CD4-positive, alpha-beta memory T cell (primary cell): ENCODE data around the gene GNL3L. TPM values are rescaled to one million over a fixed set of nuclear protein-coding genes. Genes with fewer than 3 reads are reported as not detected.

Experiments
- CTCF ChIA-PET: fragments of 350-600 bp; sonication (Branson Sonifier 250); formaldehyde crosslinking; loops from one replicate; lab custom pipeline; 2021; ENCODE audit warnings: inconsistent platforms; ENCODE audit not compliant: partially characterized antibody; lab: Charles Lee
- POLR2A ChIA-PET: fragments of 350-600 bp; sonication (Branson Sonifier 250); formaldehyde crosslinking; loops from one replicate; lab custom pipeline; 2021; ENCODE audit not compliant: partially characterized antibody; lab: Charles Lee
- DNase-seq, 5 donors: peaks; one replicate each; pipeline versions ENCODE4 v3.0.0 to v3.0.0-alpha.2; 2020 to 2022; ENCODE audit warnings: mixed read lengths in 1 of 5
- H3K27ac ChIP-seq: one replicate; pipeline ENCODE4 v1.7.0; 2013; ENCODE audit warnings: low read depth, low read length
- H3K27me3 ChIP-seq: 2 replicates; pipeline ENCODE4 v1.7.0; 2013; ENCODE audit warnings: mild to moderate bottlenecking, low read length, moderate library complexity; ENCODE audit not compliant: insufficient read depth
- H3K36me3 ChIP-seq: 2 replicates; pipeline ENCODE4 v1.7.0; 2013; ENCODE audit warnings: mild to moderate bottlenecking, low read length, moderate library complexity; ENCODE audit not compliant: insufficient read depth
- H3K4me1 ChIP-seq: 2 replicates; pipeline ENCODE4 v1.7.0; 2013; ENCODE audit warnings: mild to moderate bottlenecking, low read length, moderate library complexity; ENCODE audit not compliant: insufficient read depth
- H3K4me3 ChIP-seq, 2 donors: one replicate each; pipeline ENCODE4 v1.7.0; 2013; ENCODE audit warnings: low read length in 2 of 2, mild to moderate bottlenecking in 1 of 2
- H3K9me3 ChIP-seq, 2 donors: one replicate each; pipeline ENCODE4 v1.7.0; 2013; ENCODE audit warnings: low read length in 2 of 2, control low read depth in 1 of 2; ENCODE audit not compliant: control insufficient read depth in 1 of 2
- H3K27ac Mint-ChIP-seq, 7 donors: one replicate each; pipeline ENCODE4 v1.8.0; 2020 to 2021; ENCODE audit warnings: mixed read lengths in 7 of 7, mild to moderate bottlenecking in 6 of 7, inconsistent platforms in 3 of 7, moderate library complexity in 3 of 7
- H3K27me3 Mint-ChIP-seq, 2 donors: one replicate each; pipeline ENCODE4 v1.8.0; 2020 to 2021; ENCODE audit warnings: mixed read lengths in 2 of 2
- H3K36me3 Mint-ChIP-seq, 2 donors: one replicate each; pipeline ENCODE4 v1.8.0; 2020 to 2021; ENCODE audit warnings: mixed read lengths in 2 of 2, inconsistent platforms in 1 of 2, mild to moderate bottlenecking in 1 of 2
- H3K4me1 Mint-ChIP-seq, 4 donors: one replicate each; pipeline ENCODE4 v1.8.0; 2020 to 2021; ENCODE audit warnings: mixed read lengths in 4 of 4, mild to moderate bottlenecking in 1 of 4
- H3K4me3 Mint-ChIP-seq, 8 donors: one replicate each; pipeline ENCODE4 v1.8.0; 2020 to 2021; ENCODE audit warnings: mixed read lengths in 8 of 8, mild to moderate bottlenecking in 7 of 8, moderate library complexity in 6 of 8, inconsistent platforms in 3 of 8
- H3K9me3 Mint-ChIP-seq, 8 donors: one replicate each; pipeline ENCODE4 v1.8.0; 2020 to 2021; ENCODE audit warnings: mixed read lengths in 8 of 8, mild to moderate bottlenecking in 5 of 8, inconsistent platforms in 3 of 8, moderate library complexity in 1 of 8
- intact Hi-C: fragments of 100-400 bp; cut with micrococcal nuclease; formaldehyde crosslinking; loops from one replicate; pipeline ENCODE4 v1.15.1; 2023
- polyA plus RNA-seq, 2 donors: library from polyadenylated mRNA; unstranded; fragments of 300-500 nt; fragmentation: Illumina TruSeq; gene quantifications; one replicate each; pipeline ENCODE4 v1.2.3, GENCODE V29; 2021
- total RNA-seq, 2 experiments: library from RNA; stranded (reverse); gene quantifications; one replicate each; pipeline ENCODE4 v1.2.3, GENCODE V29; 2021

The GNL3L gene
- total and polyA plus RNA-seq, 4 experiments from 2014 or later = 22.8 to 45.1 (median 38.2) TPM

DNA sequence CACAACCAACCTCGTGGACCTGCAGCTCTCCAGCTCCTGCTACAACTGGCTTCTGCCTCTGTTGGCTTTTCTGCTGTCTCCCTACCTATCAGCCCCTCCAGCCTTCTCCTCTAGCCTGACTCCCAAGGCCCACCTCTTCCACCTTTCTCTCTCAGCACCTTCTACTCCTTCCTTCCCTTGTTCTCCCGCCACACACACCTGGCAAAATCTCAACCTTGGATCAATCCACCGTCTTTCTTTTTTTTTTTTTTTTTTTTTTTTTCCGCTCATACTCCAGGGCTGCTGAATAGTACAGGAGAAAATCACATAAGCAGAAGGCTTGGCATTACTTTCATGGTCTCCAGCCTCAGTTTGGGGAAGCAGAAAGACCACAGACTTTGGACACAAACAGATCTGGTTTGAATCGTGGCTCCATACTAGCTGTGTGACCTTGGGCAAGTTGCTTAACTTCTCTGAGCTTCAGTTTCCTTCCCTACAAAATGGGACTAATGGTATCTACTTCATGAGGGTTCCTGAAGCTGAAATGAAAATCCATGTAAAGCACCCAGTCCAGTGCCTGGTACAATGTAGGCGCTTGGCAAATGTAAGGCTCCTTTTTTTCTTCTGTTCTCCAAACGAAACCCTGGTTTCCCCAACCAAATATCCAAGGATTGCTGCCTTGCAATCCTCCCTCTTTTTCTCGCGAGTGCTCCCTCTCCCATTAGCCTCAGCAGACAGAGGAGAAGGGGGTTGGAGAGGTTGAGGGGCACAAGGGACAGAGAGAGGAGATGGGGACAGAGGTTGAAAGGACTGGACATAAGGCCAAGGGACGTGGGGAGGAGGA lies 35.6 kb upstream of the GNL3L start:
- intact Hi-C loops = no loop called here
- no peak overlapping the region for H3K27ac ChIP-seq
- Mint-ChIP-seq H3K27ac (no peak overlapping the region), H3K36me3 (no peaks in the 10 kb centered on the region), H3K4me1 (peaks cover 0 to 6% (median 1%) of the 10 kb centered on the region in 4 donors), H3K9me3 (peaks cover 0 to 5% (median 0%) of the 10 kb centered on the region in 8 donors), H3K27me3 (peaks cover 11 to 18% of the 10 kb centered on the region in 2 donors), H3K4me3 (peak overlapping the region in 7 of 8 donors; percentile 11 to 77 (median 50))
- no peaks in the 10 kb centered on the region for H3K9me3 ChIP-seq
- CTCF ChIA-PET = no interaction called here
- no peaks in the 10 kb centered on the region for H3K4me1 ChIP-seq
- no peak overlapping the region for H3K4me3 ChIP-seq
- H3K27me3 ChIP-seq = no peaks in the 10 kb centered on the region
- H3K36me3 ChIP-seq = no peaks in the 10 kb centered on the region
- no peak for DNase-seq
- POLR2A ChIA-PET = no interaction called here

DNA sequence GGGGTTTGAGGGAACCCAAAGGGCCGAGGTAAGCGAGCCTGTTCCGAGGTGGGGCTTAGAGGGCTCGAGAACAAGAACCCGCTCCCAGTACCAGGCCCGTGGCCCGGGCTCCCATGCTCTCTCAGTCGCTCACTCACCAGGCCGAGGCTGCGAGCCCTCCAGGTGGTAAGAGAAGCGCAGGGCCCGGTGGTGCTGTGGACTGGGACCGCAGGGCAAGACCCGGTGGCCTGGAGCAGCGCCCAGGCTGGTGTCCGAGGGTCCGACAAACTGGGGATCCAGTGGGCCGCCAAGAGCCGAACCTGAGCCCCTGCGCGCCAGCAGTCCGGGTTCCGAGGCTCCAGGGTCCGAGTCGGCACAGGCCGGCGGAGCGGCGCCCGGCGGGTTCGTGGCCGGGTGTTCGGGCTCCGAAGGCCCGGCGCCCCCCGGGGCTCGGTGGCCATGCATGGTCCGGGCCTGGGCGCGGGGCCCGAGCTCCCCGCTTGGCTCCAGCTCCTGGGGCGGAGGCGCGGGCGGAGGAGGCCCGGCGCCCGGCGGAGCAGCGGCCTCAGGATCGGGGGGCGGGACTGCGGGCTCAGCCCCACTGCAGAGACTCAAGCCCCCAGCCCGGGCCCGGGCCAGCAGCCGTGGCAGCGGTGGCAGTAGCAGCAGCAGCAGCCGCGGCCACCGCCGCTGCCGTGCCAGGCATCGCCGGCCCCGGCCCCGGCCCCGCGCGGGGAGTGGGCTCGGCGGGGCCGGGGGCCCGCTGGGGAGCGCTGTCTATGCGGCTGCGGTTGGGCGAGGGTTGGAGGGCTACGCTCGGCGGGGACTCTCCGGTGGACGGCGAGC lies 34.8 kb upstream of the GNL3L start:
- H3K27ac ChIP-seq = no peak overlapping the region
- H3K36me3 ChIP-seq = no peaks in the 10 kb centered on the region
- H3K9me3 ChIP-seq = no peaks in the 10 kb centered on the region
- POLR2A ChIA-PET = no interaction called here
- CTCF ChIA-PET = no interaction called here
- H3K27me3 Mint-ChIP-seq = peaks cover 11 to 18% of the 10 kb centered on the region in 2 donors
- no peaks in the 10 kb centered on the region for H3K4me1 ChIP-seq
- peak overlapping the region in 1 of 2 donors; percentile 5 for H3K4me3 ChIP-seq
- no peak for DNase-seq
- peaks cover 0 to 4% (median 0%) of the 10 kb centered on the region in 8 donors for H3K9me3 Mint-ChIP-seq
- H3K36me3 Mint-ChIP-seq = no peaks in the 10 kb centered on the region
- no peak overlapping the region for H3K27ac Mint-ChIP-seq
- H3K27me3 ChIP-seq = no peaks in the 10 kb centered on the region
- peak overlapping the region; percentile 19 to 73 (median 64) for H3K4me3 Mint-ChIP-seq
- intact Hi-C loops = no loop called here
- peaks cover 0 to 6% (median 1%) of the 10 kb centered on the region in 4 donors for H3K4me1 Mint-ChIP-seq

DNA sequence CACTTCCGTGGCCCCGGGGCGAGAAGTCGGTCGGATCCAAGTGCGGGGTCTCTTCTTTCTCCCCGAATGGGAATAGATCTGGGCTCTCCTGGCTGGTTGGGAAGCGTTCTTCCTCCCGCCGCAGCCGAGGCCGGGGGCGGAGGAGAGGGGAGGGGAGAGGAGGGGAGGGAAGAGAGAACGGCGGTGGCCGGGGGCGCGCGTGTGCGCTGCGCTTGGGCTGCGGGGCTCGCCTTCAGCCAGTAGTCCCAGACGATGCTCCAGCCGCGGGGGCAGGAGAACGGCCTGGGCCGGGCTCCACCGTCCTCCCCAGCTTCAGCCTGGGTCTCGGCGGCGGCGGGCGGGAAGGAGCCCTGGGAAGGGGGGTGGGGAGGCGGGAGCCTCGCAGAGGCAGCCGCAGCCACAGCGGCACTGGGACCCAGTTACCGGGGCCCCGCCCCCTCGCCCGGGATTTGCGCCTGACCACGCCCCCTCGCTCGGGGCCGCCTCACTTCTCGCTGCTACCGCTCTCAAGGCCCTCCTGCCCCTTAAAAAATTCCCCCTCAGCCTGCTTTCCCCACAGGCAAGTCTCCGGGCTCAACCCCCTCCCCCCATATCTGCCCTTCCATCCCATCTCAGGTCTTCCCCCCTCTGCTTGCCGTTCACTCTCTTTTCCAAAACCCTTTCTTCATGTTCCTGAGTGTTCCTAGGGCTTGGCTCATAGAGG lies 34.1 kb upstream of the GNL3L start, which contains the start of gene FGD1:
FGD1 (minus strand) TSS at position 421 of the 703 bp plus-strand sequence. CDS start 802 bp downstream, outside the sequence.
- intact Hi-C loops = no loop called here
- no peaks in the 10 kb centered on the region for H3K36me3 ChIP-seq
- H3K4me3 Mint-ChIP-seq = peak within 1 kb of the TSS; percentile 55 to 77 (median 74)
- ChIA-PET CTCF (no interaction called here), POLR2A (no interaction called here)
- peak within 1 kb of the TSS in 1 of 2 donors; percentile 5 for H3K4me3 ChIP-seq
- H3K4me1 Mint-ChIP-seq = peaks cover 0 to 6% (median 1%) of the 10 kb centered on the region in 4 donors
- H3K27ac Mint-ChIP-seq = peak within 1 kb of the TSS in 1 of 7 donors; percentile 0
- peaks cover 0 to 4% (median 0%) of the 10 kb centered on the region in 8 donors for H3K9me3 Mint-ChIP-seq
- H3K27me3 Mint-ChIP-seq = peaks cover 11 to 18% of the 10 kb centered on the region in 2 donors
- DNase-seq = peak in 4 of 5 donors; percentile 2 to 12 (median 10)
- no peak within 1 kb of the TSS for H3K27ac ChIP-seq
- no peaks in the 10 kb centered on the region for H3K36me3 Mint-ChIP-seq
- H3K4me1 ChIP-seq = no peaks in the 10 kb centered on the region
- no peaks in the 10 kb centered on the region for H3K9me3 ChIP-seq
- no peaks in the 10 kb centered on the region for H3K27me3 ChIP-seq

DNA sequence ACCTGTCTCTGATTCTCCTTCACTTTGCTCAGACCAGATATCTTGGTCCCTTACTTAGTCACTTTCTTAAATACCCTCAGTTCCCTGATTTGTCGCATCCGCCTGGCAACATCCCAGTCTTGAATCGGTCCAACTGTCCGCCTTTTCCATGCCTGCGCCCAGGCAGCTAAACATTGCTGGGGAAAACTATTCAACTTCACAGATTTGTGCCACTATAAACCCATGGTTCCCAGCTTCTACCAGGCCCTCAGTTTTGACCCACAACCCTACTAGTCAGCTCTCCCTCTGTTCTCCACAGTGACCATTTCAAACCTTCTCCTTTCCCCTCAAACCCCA lies 33.5 kb upstream of the GNL3L start:
- intact Hi-C loops = no loop called here
- Mint-ChIP-seq H3K27me3 (peaks cover 10 to 18% of the 10 kb centered on the region in 2 donors), H3K4me1 (peaks cover 0 to 6% (median 1%) of the 10 kb centered on the region in 4 donors), H3K9me3 (peaks cover 0 to 1% (median 0%) of the 10 kb centered on the region in 8 donors), H3K4me3 (peak overlapping the region in 7 of 8 donors; percentile 49 to 77 (median 73)), H3K36me3 (no peaks in the 10 kb centered on the region), H3K27ac (no peak overlapping the region)
- Histone ChIP-seq H3K9me3 (no peaks in the 10 kb centered on the region), H3K27me3 (no peaks in the 10 kb centered on the region), H3K36me3 (no peaks in the 10 kb centered on the region), H3K4me3 (no peak overlapping the region), H3K4me1 (no peaks in the 10 kb centered on the region), H3K27ac (no peak overlapping the region)
- DNase-seq = no peak
- POLR2A ChIA-PET = no interaction called here
- CTCF ChIA-PET = no interaction called here

DNA sequence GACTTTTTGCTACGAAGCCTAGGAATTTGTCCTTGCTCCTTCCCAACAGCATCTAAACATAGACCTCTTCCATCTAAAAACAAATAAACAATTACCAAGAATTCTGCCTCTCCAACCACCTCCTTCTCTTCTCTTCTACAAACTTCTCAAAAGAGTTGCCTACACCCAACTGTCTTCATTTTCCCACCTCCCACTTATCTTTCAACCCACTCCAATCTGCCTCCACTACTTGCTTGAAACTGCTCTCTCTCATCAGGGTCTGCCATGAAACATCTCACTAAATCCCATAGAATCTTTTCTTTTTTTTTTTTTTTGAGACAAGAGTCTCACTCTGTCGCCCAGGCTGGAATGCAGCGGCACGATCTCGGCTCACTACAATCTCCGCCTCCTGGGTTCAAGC lies 33.1 kb upstream of the GNL3L start:
- Mint-ChIP-seq H3K36me3 (no peaks in the 10 kb centered on the region), H3K27ac (peak overlapping the region in 1 of 7 donors; percentile 0), H3K9me3 (peaks cover 0 to 1% (median 0%) of the 10 kb centered on the region in 8 donors), H3K4me3 (peak overlapping the region; percentile 49 to 77 (median 74)), H3K4me1 (peaks cover 0 to 6% (median 1%) of the 10 kb centered on the region in 4 donors), H3K27me3 (peaks cover 10 to 18% of the 10 kb centered on the region in 2 donors)
- Histone ChIP-seq H3K27ac (no peak overlapping the region), H3K9me3 (no peaks in the 10 kb centered on the region), H3K27me3 (no peaks in the 10 kb centered on the region), H3K36me3 (no peaks in the 10 kb centered on the region), H3K4me1 (no peaks in the 10 kb centered on the region), H3K4me3 (no peak overlapping the region)
- POLR2A ChIA-PET = no interaction called here
- DNase-seq = no peak
- CTCF ChIA-PET = no interaction called here
- intact Hi-C loops = no loop called here

DNA sequence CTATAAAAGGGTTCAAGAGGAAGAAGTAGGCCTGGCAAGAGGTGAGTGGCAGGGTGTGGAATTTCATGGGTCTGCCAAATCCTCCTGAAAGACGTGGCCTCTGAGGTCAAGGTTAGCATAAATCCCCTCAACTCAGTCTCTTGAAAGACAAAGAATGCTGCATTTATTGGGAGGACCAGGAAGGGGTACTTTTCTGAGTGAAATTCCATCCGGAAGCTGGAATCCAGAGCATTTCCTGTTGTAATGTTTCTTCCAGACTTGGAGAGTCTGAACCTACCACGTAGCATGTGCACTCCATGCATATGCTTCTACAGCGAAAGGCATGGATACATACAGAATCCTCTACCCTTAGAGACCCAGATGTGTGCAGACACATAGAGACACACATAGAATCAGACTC lies 20.6 kb upstream of the GNL3L start:
- CTCF ChIA-PET = no interaction called here
- Mint-ChIP-seq H3K9me3 (peaks cover 0 to 5% (median 0%) of the 10 kb centered on the region in 8 donors), H3K36me3 (no peaks in the 10 kb centered on the region), H3K27ac (no peak overlapping the region), H3K4me1 (no peaks in the 10 kb centered on the region), H3K27me3 (peaks cover 0 to 3% of the 10 kb centered on the region in 2 donors), H3K4me3 (no peak overlapping the region)
- POLR2A ChIA-PET = no interaction called here
- Histone ChIP-seq H3K27me3 (no peaks in the 10 kb centered on the region), H3K9me3 (no peaks in the 10 kb centered on the region), H3K4me3 (no peak overlapping the region), H3K36me3 (no peaks in the 10 kb centered on the region), H3K27ac (no peak overlapping the region), H3K4me1 (no peaks in the 10 kb centered on the region)
- no peak for DNase-seq
- intact Hi-C loops = no loop called here
